Mononuclear cell (primary cell): Measurements from ENCODE around the gene NFAM1. TPM values are rescaled to one million over a fixed set of nuclear protein-coding genes. Genes with fewer than 3 reads are reported as not detected.

ENCODE experiments used
- H3K27me3 ChIP-seq: 2 replicates; pipeline ENCODE4 v1.6.0; 2011; ENCODE audit warnings: low read length, control low read depth; ENCODE audit not compliant: insufficient read depth
- H3K4me1 ChIP-seq: 2 replicates; pipeline ENCODE4 v1.5.1; 2011; ENCODE audit warnings: mild to moderate bottlenecking, low read length, control low read depth; ENCODE audit not compliant: insufficient read depth
- H3K4me3 ChIP-seq: 2 replicates; pipeline ENCODE4 v1.5.1; 2011; ENCODE audit warnings: mild to moderate bottlenecking, low read length, moderate library complexity
- H3K9me3 ChIP-seq: 2 replicates; pipeline ENCODE4 v1.5.1; 2011; ENCODE audit warnings: low read depth, mild to moderate bottlenecking, control low read depth, low read length
- total RNA-seq: library from RNA; depleted of rRNA; stranded (reverse); fragments of >200 nt; gene quantifications from one replicate; pipeline ENCODE4 v1.2.3, GENCODE V29; 2012

Gene NFAM1
- total RNA-seq, 1 donor = 14.2 TPM

DNA sequence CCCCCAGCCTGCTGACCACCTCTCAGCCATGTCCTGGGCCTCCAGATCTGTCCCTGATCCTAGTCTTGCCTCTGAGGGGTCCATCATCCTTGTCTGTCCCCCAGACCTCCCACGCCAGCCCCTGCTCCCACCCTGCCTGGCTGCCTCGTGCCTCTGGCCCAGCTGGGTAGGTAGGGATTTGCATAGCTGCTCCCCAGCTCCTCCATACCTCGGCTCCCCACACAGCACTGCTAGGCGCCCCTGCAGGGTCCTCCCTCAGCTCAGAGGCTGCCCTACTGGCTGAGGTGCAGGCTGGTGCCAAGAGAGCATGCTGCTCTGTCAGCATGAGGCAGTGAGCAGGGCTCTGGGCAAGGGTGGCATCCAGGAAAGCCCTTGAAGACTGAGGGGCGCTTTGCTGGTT is 47.7 kb downstream of the NFAM1 start:
- Histone ChIP-seq H3K4me1 (no peaks in the 10 kb centered on the region), H3K4me3 (no peak overlapping the region), H3K9me3 (no peaks in the 10 kb centered on the region), H3K27me3 (no peaks in the 10 kb centered on the region)

DNA sequence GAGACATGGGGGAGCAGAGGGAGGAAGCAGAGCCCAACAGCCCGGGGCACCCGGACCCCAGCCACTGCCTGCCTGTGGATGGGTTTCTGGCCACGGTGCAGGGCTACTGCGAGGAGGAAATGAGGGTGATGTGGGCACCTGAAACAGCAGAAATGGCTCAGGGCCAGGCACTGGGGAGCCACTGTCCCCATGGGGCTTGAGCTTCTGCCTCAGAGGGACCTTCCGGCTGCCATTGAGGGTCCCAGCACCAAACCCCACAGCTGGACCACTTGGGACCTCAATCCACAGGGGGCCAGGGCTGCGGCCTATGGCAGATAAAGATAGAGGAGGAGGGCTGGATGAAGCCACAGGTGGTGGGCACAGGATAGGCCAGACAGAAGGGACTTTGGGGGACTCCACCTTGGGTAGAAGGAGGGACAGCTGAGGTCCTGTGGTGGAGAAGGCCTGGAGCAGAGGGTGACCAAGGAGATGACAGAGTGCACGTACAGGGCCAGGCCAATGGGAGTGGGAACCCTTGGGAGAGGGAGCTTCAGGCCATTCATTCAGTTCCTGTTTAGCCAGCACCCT is 48.3 kb downstream of the NFAM1 start:
- Histone ChIP-seq H3K27me3 (no peaks in the 10 kb centered on the region), H3K9me3 (no peaks in the 10 kb centered on the region), H3K4me3 (no peak overlapping the region), H3K4me1 (no peaks in the 10 kb centered on the region)

DNA sequence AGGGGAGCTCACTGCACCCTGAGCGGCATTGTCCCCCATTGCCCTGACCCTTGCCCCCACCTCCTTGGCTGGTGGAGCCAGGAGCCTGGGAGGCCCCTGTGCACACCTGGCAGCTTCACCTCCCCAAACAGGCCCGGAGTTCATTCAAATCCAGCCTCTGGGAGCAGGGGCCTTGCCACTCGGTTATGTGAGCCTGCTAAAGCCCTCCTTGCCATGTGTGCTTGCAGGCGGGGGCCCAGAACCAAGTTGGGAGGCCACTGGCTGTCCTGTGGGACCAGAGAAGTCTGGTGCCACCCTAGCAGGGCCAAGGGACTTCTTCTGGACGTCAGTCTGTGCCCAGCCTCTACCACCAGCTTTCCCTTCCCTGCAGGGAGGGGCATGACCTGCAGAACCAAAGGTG is 48.9 kb downstream of the NFAM1 start:
- no peaks in the 10 kb centered on the region for H3K9me3 ChIP-seq
- no peaks in the 10 kb centered on the region for H3K27me3 ChIP-seq
- H3K4me1 ChIP-seq = no peaks in the 10 kb centered on the region
- H3K4me3 ChIP-seq = no peak overlapping the region

DNA sequence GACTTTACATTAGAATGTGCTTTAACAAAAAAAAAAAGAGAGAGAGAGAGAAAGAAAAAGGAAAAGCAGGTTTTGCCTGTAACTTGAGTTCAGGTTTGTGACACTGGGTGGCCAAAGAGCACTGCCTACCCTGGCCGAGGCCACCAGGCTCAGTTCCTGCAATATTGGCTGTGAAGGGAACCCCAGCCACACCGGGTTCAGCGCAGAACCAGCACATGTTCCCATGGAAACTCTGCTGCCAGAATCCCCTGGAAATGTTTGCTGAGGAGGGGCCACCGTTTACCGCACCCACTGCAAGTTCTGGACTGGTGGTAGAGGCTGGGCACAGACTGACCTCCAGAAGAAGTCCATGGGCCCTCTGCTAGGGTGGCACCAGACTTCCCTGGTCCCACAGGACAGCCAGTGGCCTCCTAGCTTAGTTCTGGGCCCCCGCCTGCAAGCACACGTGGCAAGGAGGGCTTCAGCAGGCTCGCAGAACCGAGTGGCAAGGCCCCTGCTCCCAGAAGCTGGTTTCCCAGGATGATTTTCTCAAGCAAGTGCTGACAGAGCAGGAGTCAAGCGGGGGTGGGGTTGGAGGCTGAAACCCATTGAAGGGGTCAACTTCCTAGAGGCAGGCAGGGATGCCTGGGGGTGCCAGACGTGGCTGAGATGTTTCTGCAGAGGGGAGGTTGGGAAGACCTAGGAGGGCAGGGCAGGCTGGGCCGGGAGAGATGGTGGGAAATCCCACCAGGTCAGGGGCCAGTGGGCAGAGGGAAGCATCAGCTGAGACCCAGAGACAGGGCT is 51.2 kb downstream of the NFAM1 start:
- no peaks in the 10 kb centered on the region for H3K9me3 ChIP-seq
- no peaks in the 10 kb centered on the region for H3K27me3 ChIP-seq
- H3K4me3 ChIP-seq = no peak overlapping the region
- H3K4me1 ChIP-seq = peaks cover 3% of the 10 kb centered on the region

DNA sequence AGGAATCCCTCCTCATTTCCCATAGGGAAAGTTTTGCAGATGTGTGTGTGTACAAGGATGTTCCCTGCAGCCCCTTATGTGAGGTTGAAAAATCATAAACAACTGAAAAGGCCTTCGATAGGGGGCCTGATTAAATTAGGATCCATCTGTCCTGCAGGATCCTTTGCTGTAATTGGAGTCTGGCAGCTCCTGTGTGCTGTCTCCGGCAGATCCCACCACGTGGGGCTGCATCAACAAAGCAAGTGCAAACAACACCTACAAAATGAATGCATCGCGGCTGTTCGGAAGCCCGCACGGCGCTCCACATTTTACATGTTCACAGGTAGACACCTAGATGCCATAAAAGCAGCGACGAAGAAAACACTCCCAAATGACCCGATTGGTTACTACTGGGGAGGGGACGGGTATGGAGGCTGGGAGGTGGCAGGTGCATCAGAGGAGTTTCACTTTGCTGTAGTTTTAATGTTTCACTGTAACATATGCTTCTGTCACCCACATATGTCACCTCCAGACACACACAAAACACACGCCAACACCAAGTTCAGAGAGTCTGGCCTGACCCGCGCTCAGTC is 52.2 kb downstream of the NFAM1 start:
- no peaks in the 10 kb centered on the region for H3K9me3 ChIP-seq
- no peak overlapping the region for H3K4me3 ChIP-seq
- H3K4me1 ChIP-seq = peaks cover 12% of the 10 kb centered on the region
- no peaks in the 10 kb centered on the region for H3K27me3 ChIP-seq

DNA sequence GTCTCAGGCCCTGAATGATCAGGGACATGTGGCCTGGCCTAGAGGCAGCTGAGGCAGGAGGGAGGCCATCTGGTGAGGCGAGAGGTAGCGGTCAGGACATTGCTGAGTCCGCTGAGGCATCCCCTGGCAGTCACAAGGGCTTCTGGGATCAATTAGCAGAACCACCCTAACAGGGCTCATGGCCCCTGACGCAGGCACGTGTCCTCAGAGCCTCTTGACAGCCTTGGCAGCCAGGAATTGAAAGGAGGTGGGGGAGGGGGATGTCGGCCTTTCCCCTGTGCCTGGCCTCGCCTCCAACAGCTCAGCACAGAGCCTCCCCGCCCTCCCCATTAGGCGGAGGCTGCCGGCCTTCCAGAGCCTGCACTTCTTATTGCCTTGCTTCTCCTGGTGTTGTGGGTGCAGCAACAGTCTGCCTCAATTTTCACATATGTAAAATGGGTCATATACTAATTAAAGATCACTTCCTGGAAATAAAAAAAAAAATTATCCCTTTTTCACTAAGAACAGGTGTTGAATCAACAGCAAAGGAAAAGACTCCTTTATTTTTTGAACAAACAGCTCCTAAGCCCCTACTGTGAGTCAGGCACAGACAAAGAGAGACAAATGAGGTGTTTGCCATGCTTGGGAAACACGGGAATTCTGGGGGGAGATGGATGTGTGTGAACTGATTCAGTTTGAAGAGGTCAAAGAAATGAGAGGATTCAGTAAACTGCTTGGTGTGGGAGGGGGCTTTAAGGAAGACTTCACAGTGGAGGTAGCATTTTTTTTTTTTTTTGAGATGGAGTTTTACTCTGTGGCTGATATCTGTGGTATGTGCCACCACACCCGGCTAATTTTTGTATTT is 55.3 kb downstream of the NFAM1 start:
- H3K4me3 ChIP-seq = no peak overlapping the region
- no peaks in the 10 kb centered on the region for H3K27me3 ChIP-seq
- no peaks in the 10 kb centered on the region for H3K9me3 ChIP-seq
- H3K4me1 ChIP-seq = peaks cover 18% of the 10 kb centered on the region

DNA sequence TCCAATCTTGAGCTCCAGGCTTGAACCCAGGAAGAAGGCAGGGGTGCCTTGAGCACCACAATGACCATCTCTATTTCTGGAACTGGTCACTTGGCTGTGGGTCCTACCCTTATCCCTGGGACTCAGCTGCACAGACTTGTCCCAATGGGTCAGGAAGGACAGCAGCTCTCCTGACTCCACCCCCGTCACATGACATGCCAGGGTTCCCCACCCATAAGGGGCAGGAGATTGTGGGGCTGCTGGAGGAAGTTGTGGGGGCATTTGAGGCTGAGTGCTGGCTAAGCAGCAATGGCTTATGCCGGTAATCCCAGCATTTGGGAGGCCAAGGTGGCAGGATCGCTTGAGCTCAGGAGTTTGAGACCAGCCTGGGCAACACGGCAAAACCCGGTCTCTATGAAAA is 56.2 kb downstream of the NFAM1 start:
- peaks cover 18% of the 10 kb centered on the region for H3K4me1 ChIP-seq
- no peak overlapping the region for H3K4me3 ChIP-seq
- H3K27me3 ChIP-seq = no peaks in the 10 kb centered on the region
- H3K9me3 ChIP-seq = no peaks in the 10 kb centered on the region

DNA sequence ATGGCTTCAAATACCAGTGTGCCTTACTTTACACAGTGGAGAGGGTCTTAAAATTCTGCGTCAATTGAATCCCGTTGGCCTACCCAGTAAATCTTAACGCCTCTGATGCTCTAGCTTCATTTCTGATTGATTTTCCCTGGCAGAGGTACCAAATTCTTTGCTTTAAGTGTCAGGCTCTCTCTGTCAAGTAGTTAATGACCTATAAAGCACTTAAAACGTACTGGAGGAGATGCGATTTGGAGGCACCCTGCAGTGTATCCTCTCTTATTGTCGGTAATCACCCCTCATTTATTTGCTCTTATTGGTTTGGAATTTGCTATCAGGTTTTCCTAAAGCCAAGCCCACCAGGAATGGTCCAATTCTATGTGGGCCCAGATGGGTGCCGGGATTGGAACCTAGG is 59.2 kb downstream of the NFAM1 start:
- peaks cover 9% of the 10 kb centered on the region for H3K27me3 ChIP-seq
- H3K9me3 ChIP-seq = no peaks in the 10 kb centered on the region
- H3K4me3 ChIP-seq = no peak overlapping the region
- peaks cover 36% of the 10 kb centered on the region for H3K4me1 ChIP-seq

DNA sequence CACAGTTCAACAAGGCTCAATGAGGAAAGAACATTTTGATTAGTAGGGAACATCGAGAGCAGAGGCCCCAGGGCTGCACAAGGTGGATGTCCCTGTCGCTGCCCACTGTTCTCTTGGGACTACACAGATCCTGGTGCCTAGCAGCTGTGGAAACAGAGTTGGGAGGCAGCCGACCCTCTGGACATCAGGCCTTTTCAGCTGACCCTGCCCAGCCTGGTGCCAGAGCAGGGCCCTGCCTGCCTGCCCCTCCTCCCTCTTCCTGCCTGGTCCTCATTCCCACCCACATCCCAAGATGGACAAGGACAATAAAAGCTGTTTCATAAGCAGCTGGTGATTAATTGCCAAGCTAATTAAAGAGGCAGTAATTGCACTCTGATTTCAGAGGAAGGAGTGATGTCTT is 60.7 kb downstream of the NFAM1 start:
- H3K27me3 ChIP-seq = peaks cover 23% of the 10 kb centered on the region
- peaks cover 39% of the 10 kb centered on the region for H3K4me1 ChIP-seq
- no peak overlapping the region for H3K4me3 ChIP-seq
- H3K9me3 ChIP-seq = no peaks in the 10 kb centered on the region

DNA sequence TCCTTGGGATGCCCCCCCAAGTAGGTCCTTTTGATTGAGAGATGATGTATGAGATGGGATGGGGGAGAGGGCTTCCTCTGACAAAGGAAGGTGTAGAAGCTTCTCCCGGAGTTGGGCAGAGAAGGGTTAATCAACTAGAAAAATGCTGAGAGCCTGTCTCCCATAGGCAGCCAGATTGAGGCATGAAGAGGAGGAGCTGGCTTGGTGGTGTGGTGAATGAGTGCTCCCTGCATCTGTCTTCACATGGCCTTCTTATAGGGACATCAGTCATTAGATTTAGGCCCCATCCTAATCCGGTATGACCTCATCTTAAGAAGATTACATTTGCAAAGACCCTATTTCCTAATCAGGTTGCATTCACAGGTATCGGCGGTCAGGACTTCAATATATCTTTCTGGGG is 61.1 kb downstream of the NFAM1 start:
- no peak overlapping the region for H3K4me3 ChIP-seq
- no peaks in the 10 kb centered on the region for H3K9me3 ChIP-seq
- peaks cover 38% of the 10 kb centered on the region for H3K4me1 ChIP-seq
- H3K27me3 ChIP-seq = peaks cover 27% of the 10 kb centered on the region

DNA sequence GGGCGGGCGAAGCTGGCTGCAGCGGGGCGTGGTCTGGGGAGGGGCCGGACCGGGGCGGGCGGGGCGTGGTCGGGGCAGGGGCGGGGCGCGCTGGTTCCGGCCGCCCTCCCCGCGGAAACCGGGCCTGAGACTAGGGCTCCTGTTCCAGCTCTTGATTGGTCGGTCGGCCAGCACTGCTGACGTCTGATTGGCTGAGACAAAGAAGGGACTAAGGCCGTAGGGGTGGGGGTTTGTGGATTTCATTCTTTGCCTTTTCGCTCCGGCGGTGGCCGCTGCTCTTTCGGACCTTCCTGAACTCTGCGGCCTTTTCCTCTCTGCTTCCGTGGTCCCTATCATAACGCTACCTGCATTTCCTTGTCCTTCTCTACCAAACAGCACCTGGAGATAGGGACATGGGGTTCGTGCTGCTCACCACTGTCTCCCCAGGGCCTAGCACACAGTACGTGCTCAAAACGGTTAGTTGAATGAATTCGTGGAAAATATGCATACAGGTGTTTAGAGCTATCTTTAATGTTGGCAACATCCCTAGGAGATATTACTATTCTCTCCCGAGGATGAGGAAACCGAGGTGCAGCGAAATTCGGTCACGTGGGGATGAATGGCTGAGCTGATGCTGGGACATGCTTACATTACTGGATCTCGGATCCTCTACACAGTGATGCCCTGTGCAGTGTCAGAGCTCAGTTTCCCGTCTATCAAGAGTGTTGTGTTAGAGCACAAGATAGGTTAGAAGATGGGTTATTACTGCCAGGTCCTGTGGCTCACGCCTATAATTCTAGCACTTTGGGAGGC is 62.8 kb downstream of the NFAM1 start:
- H3K9me3 ChIP-seq = no peaks in the 10 kb centered on the region
- peak overlapping the region; percentile 44 for H3K4me3 ChIP-seq
- H3K27me3 ChIP-seq = peaks cover 44% of the 10 kb centered on the region
- H3K4me1 ChIP-seq = peaks cover 23% of the 10 kb centered on the region

DNA sequence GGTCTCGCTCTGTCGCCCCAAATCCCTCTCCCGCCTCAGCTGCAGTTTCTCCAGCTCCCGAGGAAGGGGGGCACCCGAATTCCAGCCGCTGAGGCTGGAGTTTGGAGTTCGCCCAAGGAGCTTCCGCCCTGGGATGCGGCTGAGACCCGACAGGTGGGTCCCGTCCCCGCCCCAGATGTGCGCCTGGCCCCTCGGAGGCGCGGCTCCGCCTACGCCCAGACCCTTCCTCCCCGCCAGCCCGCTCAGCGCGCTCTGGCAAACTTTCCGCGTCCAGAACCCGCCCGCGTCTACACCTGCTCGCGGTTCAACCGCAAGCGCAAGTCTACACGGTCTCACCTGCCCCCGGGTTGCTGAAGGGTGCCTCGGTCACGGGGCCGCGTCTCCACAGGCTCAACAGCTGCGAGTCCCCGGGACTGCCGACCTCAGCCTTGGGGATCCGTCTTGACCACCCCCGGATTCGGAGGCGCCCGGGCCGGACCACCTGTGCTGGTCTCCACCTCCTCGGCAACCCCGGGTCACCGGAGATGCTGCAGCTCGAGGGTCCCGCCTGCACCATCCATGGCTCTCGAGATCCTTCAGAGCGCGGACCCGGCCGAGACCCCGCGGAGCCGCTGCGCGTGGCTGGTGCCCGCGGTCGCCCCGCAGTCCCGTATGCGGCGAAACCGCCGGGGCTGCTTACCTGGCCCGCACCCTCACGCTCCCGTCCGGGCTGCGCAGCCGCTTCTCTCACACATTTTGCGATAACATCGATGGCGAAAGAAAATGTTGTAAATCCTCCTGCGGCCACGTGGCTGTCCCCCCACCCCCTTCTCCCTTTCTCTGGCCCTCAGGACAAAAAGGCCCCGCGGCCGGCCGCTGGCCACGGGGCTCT is 63.6 kb downstream of the NFAM1 start:
- Histone ChIP-seq H3K4me1 (peaks cover 21% of the 10 kb centered on the region), H3K27me3 (peaks cover 49% of the 10 kb centered on the region)

DNA sequence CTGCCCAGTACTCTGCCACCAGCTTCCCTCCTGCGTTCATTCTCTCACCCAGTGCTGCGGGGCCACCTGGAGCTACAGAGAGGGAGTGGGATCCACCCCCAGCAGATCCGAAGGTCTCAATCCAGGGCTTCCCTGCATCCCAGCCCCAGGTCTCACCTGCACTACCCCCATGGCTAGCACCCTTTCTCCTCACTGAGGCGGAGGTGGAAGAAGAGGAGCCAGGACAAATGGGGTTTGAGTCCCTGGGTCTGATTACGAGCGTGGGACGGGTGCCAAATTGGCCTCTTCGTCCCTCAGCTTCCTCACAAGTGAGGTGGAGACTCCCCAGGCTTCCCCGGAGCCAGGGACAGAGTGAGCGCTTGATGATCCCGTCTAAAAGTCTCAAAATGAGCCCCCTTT is 64.2 kb downstream of the NFAM1 start:
- no peak overlapping the region for H3K4me3 ChIP-seq
- peaks cover 52% of the 10 kb centered on the region for H3K27me3 ChIP-seq
- peaks cover 21% of the 10 kb centered on the region for H3K4me1 ChIP-seq
- H3K9me3 ChIP-seq = no peaks in the 10 kb centered on the region

More for the DNA sequence above, 63.6 kb downstream of the NFAM1 start:
- Histone ChIP-seq H3K4me3 (peak overlapping the region; percentile 44), H3K9me3 (no peaks in the 10 kb centered on the region)
